NK-92 (cell line): Measurements from ENCODE around the gene CKAP2L.
"Not testable (repeated sequence)": the region's sequence is repeated elsewhere in the genome, so short reads cannot be mapped to it uniquely, and the experiment has no call there.

Experiments
- DNase-seq: peaks from one replicate; lab custom pipeline; 2025; ENCODE audit not compliant: unreplicated experiment; lab: John Stamatoyannopoulos, UW

The CKAP2L gene

GRCh38 chr2:112726487-112727190, 37.8 kb downstream of the CKAP2L start:
- peak; percentile 24 for DNase-seq

- DNase-seq, result no peak
These were observed 38.6 kb downstream of the CKAP2L start for GRCh38 chr2:112725545-112726457.

GRCh38 chr2:112724591-112725525, 39.6 kb downstream of the CKAP2L start:
- no peak for DNase-seq

GRCh38 chr2:112723995-112724394, 40.4 kb downstream of the CKAP2L start:
- no peak for DNase-seq

- no peak for DNase-seq
These were observed 40.9 kb downstream of the CKAP2L start for GRCh38 chr2:112723547-112723940.

- no peak for DNase-seq
These were observed 41.4 kb downstream of the CKAP2L start for GRCh38 chr2:112722816-112723546.

- no peak for DNase-seq
These were observed 42.4 kb downstream of the CKAP2L start for GRCh38 chr2:112721819-112722522.

- no peak for DNase-seq
These were observed 43.6 kb downstream of the CKAP2L start, which contains the start of gene NT5DC4 for GRCh38 chr2:112720785-112721184. Gene NT5DC4 (plus strand): TSS chr2:112721020. CDS start chr2:112721080, 60 bp downstream.

GRCh38 chr2:112718863-112719370, 45.5 kb downstream of the CKAP2L start:
- no peak for DNase-seq

GRCh38 chr2:112716826-112717352, 47.5 kb downstream of the CKAP2L start:
- DNase-seq, result not testable (repeated sequence)

- DNase-seq, result not testable (repeated sequence)
These were observed 48.3 kb downstream of the CKAP2L start for GRCh38 chr2:112716094-112716493.

GRCh38 chr2:112714836-112715631, 49.4 kb downstream of the CKAP2L start:
- DNase-seq, result no peak

GRCh38 chr2:112714331-112714730, 50.1 kb downstream of the CKAP2L start:
- no peak for DNase-seq

- no peak for DNase-seq
These were observed 50.5 kb downstream of the CKAP2L start for GRCh38 chr2:112713926-112714325.

GRCh38 chr2:112713585-112713925, 50.9 kb downstream of the CKAP2L start:
- no peak for DNase-seq

GRCh38 chr2:112712903-112713584, 51.4 kb downstream of the CKAP2L start:
- DNase-seq, result no peak

GRCh38 chr2:112712465-112712864, 51.9 kb downstream of the CKAP2L start:
- no peak for DNase-seq
